Peyer's patch (tissue), 4 donors: ENCODE measurements around the gene CYP27A1.

Experiments used
- POLR2A ChIP-seq, 2 donors: fragments of 450-650 bp; IDR thresholded peaks; one replicate each; pipeline ENCODE4 v1.5.1; 2017; ENCODE audit warnings: antibody characterized with exemption in 2 of 2, mild to moderate bottlenecking in 2 of 2, moderate library complexity in 2 of 2
- TF ChIP-seq, protein P1 (sequence below), 6 experiments: fragments of 450-650 bp in 4 of 6; fragments of 200-600 bp in 2 of 6; sonication (generic) in 1 of 6; IDR thresholded peaks; one replicate each; pipeline ENCODE4 v1.5.1; 2017 to 2019; ENCODE audit warnings: antibody characterized with exemption in 6 of 6, mild to moderate bottlenecking in 3 of 6, moderate library complexity in 1 of 6

DNA sequence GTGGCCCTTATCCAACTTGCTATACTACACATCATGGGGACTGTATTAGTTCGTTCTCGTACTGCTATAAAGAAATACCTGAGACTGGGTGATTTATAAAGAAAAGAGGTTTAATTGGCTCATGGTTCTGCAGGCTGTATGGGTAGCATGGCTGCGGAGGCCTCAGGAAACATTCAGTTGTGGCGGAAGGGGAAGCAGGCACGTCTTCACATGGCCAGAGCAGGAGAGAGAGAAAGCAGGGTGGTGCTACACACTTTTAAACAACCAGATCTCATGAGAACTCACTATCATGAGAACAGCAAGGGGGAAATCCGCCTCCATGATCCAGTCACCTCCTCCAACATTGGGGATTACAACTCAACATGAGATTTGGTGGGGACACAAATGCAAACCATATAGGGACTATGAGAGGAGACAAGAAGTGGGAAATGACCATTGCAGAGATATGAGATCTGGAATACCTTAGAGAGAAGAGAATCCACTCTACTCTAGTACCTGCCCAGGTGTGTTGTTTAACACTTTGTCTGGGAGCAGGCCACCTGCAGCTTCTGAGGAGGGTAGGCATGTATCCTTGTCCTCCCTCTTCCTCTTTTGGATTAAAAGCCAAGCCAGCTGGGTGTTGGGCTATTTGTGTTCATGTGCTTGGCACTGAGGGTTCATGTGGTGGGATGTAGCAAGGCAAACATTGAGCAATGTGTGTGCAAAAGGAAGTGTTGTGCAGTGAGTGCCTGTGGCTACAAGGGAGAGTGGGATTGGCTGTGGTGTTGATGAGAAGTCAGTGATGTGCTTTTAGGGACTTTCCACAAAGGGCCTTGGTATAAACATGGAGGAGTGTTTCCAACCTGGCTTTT lies 48.6 kb upstream of the CYP27A1 start:
- TF ChIP-seq, protein P1, sequence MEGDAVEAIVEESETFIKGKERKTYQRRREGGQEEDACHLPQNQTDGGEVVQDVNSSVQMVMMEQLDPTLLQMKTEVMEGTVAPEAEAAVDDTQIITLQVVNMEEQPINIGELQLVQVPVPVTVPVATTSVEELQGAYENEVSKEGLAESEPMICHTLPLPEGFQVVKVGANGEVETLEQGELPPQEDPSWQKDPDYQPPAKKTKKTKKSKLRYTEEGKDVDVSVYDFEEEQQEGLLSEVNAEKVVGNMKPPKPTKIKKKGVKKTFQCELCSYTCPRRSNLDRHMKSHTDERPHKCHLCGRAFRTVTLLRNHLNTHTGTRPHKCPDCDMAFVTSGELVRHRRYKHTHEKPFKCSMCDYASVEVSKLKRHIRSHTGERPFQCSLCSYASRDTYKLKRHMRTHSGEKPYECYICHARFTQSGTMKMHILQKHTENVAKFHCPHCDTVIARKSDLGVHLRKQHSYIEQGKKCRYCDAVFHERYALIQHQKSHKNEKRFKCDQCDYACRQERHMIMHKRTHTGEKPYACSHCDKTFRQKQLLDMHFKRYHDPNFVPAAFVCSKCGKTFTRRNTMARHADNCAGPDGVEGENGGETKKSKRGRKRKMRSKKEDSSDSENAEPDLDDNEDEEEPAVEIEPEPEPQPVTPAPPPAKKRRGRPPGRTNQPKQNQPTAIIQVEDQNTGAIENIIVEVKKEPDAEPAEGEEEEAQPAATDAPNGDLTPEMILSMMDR (IDR thresholded peaks at IDR 0.05): no peak
- TF ChIP-seq POLR2A (IDR thresholded peaks at IDR 0.05): no peak
